SU-DHL-6 (cell line): ENCODE results near the gene ATF7IP.

Experiments
- H2AFZ ChIP-seq: fragments of 200-600 bp; sonication (generic); 2 replicates; pipeline ENCODE4 v1.6.1; 2014; ENCODE audit warnings: low read depth, mild to moderate bottlenecking, moderate library complexity, mixed read lengths, antibody characterized with exemption, low read length; ENCODE audit not compliant: severe bottlenecking
- H3F3A ChIP-seq: fragments of 200-600 bp; shearing (Covaris generic); 2 replicates; pipeline ENCODE4 v1.6.0; 2016; ENCODE audit warnings: antibody characterized with exemption, mild to moderate bottlenecking; ENCODE audit not compliant: insufficient read depth
- H3K27ac ChIP-seq: fragments of 200-600 bp; sonication (generic); 2 replicates; pipeline ENCODE4 v1.5.1; 2016; ENCODE audit warnings: low read depth, mild to moderate bottlenecking, low read length, moderate library complexity, mixed read lengths
- H3K27me3 ChIP-seq: fragments of 200-600 bp; sonication (generic), shearing (Covaris generic); 2 replicates; pipeline ENCODE4 v1.6.0; 2014; ENCODE audit warnings: mild to moderate bottlenecking, low read length
- H3K36me3 ChIP-seq: fragments of 200-600 bp; sonication (generic); 2 replicates; pipeline ENCODE4 v1.6.1; 2014; ENCODE audit warnings: mild to moderate bottlenecking, low read length, mixed read lengths
- H3K4me2 ChIP-seq: fragments of 300-600, 200-600 bp; shearing (Covaris generic), sonication (generic); 2 replicates; pipeline ENCODE4 v1.6.0; 2014; ENCODE audit warnings: low read length, low read depth, mild to moderate bottlenecking; ENCODE audit not compliant: poor library complexity, severe bottlenecking
- H3K4me3 ChIP-seq: fragments of 200-600 bp; sonication (generic); 2 replicates; pipeline ENCODE4 v1.5.1; 2014; ENCODE audit warnings: antibody characterized with exemption, low read length, mild to moderate bottlenecking, mixed read lengths; ENCODE audit not compliant: insufficient read depth, poor library complexity, severe bottlenecking
- H3K79me2 ChIP-seq: fragments of 200-600 bp; sonication (generic); 2 replicates; pipeline ENCODE4 v1.6.1; 2014; ENCODE audit warnings: mild to moderate bottlenecking, low read length, moderate library complexity; ENCODE audit not compliant: insufficient read depth
- H3K9ac ChIP-seq: fragments of 200-600 bp; sonication (generic); 2 replicates; pipeline ENCODE4 v1.7.0; 2014; ENCODE audit warnings: mild to moderate bottlenecking, low read length
- H3K9me2 ChIP-seq: fragments of 200-600 bp; sonication (generic); replicated peaks from 2 replicates; pipeline ENCODE4 v1.6.1; 2014; ENCODE audit warnings: low read length; ENCODE audit not compliant: insufficient read depth
- H3K9me3 ChIP-seq: fragments of 200-600 bp; sonication (generic); 2 replicates; pipeline ENCODE4 v1.6.1; 2014; ENCODE audit warnings: low read length, mixed read lengths; ENCODE audit not compliant: insufficient read depth
- H4K20me1 ChIP-seq: fragments of 200-600 bp; sonication (generic); 2 replicates; pipeline ENCODE4 v1.6.1; 2014; ENCODE audit warnings: low read depth, mild to moderate bottlenecking, antibody characterized with exemption, low read length, moderate library complexity, mixed read lengths
- EZH2phosphoT487 ChIP-seq: fragments of 200-600 bp; sonication (generic), shearing (Covaris generic); conservative IDR thresholded peaks from 2 replicates; pipeline ENCODE4 v1.6.1; 2018; ENCODE audit warnings: mild to moderate bottlenecking, antibody characterized with exemption, low read length, moderate library complexity, mixed read lengths
- TF ChIP-seq, protein P1 (sequence below): fragments of 200-600 bp; sonication (generic); IDR thresholded peaks from one replicate; pipeline ENCODE4 v1.5.1; 2017; ENCODE audit warnings: antibody characterized with exemption, mild to moderate bottlenecking, low read length, moderate library complexity; ENCODE audit not compliant: insufficient read depth, poor library complexity, severe bottlenecking

Gene ATF7IP

DNA sequence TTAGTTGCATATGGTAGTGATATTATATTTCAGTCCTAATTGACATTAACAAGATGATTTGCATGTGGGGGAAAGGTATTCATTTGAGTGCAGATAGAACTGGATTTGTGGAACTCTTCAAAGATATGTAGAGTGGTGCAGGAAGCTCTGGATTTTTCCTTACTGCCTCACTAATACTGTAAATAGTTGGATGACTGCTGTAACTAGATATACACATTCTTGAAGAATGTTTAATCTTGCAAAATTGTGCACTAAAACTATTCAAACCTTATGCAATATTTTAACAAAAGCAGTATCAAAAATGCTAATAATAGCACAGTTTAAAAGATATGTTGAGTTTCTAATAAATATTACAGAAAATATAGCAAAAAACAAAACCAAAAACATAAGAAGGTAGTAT is 43.1 kb upstream of the ATF7IP start:
- Histone ChIP-seq H3K27ac (no peak overlapping the region), H2AFZ (no peak overlapping the region), H3K9me3 (no peaks in the 10 kb centered on the region)

GRCh38 chr12:14325716-14326343 is 39.7 kb upstream of the ATF7IP start:
- no peak overlapping the region for H3K4me2 ChIP-seq
- no peak overlapping the region for H3K9ac ChIP-seq
- no peak overlapping the region for H3K27ac ChIP-seq
- H3K9me3 ChIP-seq: no peaks in the 10 kb centered on the region
- no peak overlapping the region for H2AFZ ChIP-seq
- no peaks in the 10 kb centered on the region for H3K36me3 ChIP-seq
- no peaks in the 10 kb centered on the region for H3K79me2 ChIP-seq
- H3K27me3 ChIP-seq: no peaks in the 10 kb centered on the region
- no peaks in the 10 kb centered on the region for H3F3A ChIP-seq
- no peak overlapping the region for H3K4me3 ChIP-seq
- H3K9me2 ChIP-seq: no peaks in the 10 kb centered on the region
- no peaks in the 10 kb centered on the region for H4K20me1 ChIP-seq
- no peak for TF ChIP-seq EZH2phosphoT487
- TF ChIP-seq, protein P1, sequence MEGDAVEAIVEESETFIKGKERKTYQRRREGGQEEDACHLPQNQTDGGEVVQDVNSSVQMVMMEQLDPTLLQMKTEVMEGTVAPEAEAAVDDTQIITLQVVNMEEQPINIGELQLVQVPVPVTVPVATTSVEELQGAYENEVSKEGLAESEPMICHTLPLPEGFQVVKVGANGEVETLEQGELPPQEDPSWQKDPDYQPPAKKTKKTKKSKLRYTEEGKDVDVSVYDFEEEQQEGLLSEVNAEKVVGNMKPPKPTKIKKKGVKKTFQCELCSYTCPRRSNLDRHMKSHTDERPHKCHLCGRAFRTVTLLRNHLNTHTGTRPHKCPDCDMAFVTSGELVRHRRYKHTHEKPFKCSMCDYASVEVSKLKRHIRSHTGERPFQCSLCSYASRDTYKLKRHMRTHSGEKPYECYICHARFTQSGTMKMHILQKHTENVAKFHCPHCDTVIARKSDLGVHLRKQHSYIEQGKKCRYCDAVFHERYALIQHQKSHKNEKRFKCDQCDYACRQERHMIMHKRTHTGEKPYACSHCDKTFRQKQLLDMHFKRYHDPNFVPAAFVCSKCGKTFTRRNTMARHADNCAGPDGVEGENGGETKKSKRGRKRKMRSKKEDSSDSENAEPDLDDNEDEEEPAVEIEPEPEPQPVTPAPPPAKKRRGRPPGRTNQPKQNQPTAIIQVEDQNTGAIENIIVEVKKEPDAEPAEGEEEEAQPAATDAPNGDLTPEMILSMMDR: no peak

More for the DNA sequence above, 43.1 kb upstream of the ATF7IP start:
- TF ChIP-seq, protein P1: no peak
- TF ChIP-seq EZH2phosphoT487: no peak
- H4K20me1 ChIP-seq: no peaks in the 10 kb centered on the region
- no peak overlapping the region for H3K9ac ChIP-seq
- H3K36me3 ChIP-seq: no peaks in the 10 kb centered on the region
- no peaks in the 10 kb centered on the region for H3F3A ChIP-seq
- no peaks in the 10 kb centered on the region for H3K27me3 ChIP-seq
- no peak overlapping the region for H3K4me2 ChIP-seq
- H3K4me3 ChIP-seq: no peak overlapping the region
- no peaks in the 10 kb centered on the region for H3K79me2 ChIP-seq
- H3K9me2 ChIP-seq: no peaks in the 10 kb centered on the region

DNA sequence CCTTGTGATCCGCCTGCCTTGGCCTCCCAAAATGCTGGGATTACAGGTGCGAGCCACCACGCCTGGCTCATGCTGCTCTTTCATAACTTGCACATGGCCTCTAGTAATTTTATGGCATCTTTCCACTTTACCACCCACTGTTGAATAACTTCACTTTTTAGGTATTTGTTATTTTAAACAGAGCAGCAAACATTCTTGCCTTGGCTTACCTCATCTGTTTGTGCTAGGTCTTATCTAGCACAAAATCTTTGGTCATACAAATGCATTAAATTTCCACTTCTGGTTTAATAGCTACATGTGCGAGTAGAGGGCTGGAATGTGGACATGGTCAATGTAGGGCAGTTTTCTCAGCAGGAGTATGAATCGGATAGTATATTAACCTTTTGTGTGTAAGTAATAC is 38.8 kb upstream of the ATF7IP start:
- Histone ChIP-seq H3K27ac (no peak overlapping the region), H3K79me2 (no peaks in the 10 kb centered on the region)
- no peak for TF ChIP-seq EZH2phosphoT487
- TF ChIP-seq, protein P1: no peak

More for the DNA sequence above, 38.8 kb upstream of the ATF7IP start:
- no peak overlapping the region for H3K4me2 ChIP-seq
- H2AFZ ChIP-seq: no peak overlapping the region
- H3K9me3 ChIP-seq: no peaks in the 10 kb centered on the region
- no peaks in the 10 kb centered on the region for H3K9me2 ChIP-seq
- no peaks in the 10 kb centered on the region for H3K36me3 ChIP-seq
- no peaks in the 10 kb centered on the region for H4K20me1 ChIP-seq
- H3K27me3 ChIP-seq: no peaks in the 10 kb centered on the region
- no peak overlapping the region for H3K4me3 ChIP-seq
- no peaks in the 10 kb centered on the region for H3F3A ChIP-seq
- no peak overlapping the region for H3K9ac ChIP-seq
